AG04450 (cell line): Measurements from ENCODE around the gene LRAT. TPM values are rescaled to one million over a fixed set of nuclear protein-coding genes. Genes with fewer than 3 reads are reported as not detected.

Experiments
- CTCF ChIA-PET: fragments of 300-600, 350-600 bp; formaldehyde crosslinking; extraction: SDS; loops from one replicate; lab custom pipeline; 2022; ENCODE audit warnings: antibody characterized with exemption, inconsistent platforms; lab: Charles Lee
- POLR2A ChIA-PET: fragments of 350-600 bp; formaldehyde crosslinking; extraction: SDS; loops from one replicate; lab custom pipeline; 2021; ENCODE audit warnings: antibody characterized with exemption, inconsistent platforms; lab: Yijun Ruan, JAX
- DNase-seq: peaks from one replicate; pipeline ENCODE4 v3.0.0-alpha.2; 2011; ENCODE audit warnings: low read depth, low spot score
- H3K27ac ChIP-seq: one replicate; pipeline ENCODE4 v1.5.1; 2012; ENCODE audit warnings: low read depth, low read length, control low read depth
- H3K27me3 ChIP-seq: one replicate; pipeline ENCODE4 v1.6.0; 2012; ENCODE audit warnings: low read length; ENCODE audit not compliant: control insufficient read depth, insufficient read depth
- H3K4me3 ChIP-seq: 2 replicates; pipeline ENCODE4 v1.5.1; 2011; ENCODE audit warnings: mild to moderate bottlenecking, low read depth, low read length, control low read depth
- H3K9me3 ChIP-seq: 2 replicates; pipeline ENCODE4 v1.5.1; 2012; ENCODE audit warnings: low read length; ENCODE audit not compliant: control insufficient read depth, insufficient read depth
- polyA plus RNA-seq: library from polyadenylated mRNA; depleted of rRNA; stranded (reverse); fragments of >200 nt; gene quantifications from 2 replicates; pipeline ENCODE4 v1.2.3, GENCODE V29; 2011; rRNA removed
- small RNA-seq: library from RNA; depleted of rRNA; stranded (forward); fragments of <200 nt; gene quantifications from one replicate; pipeline ENCODE3, GENCODE V24; 2012; ENCODE audit warnings: low read depth; ENCODE audit not compliant: insufficient read length
- TF ChIP-seq, protein P1 (sequence below): IDR thresholded peaks from 2 replicates; pipeline ENCODE4 v1.5.1; 2011; ENCODE audit warnings: low read depth, low read length, control low read depth, inconsistent platforms

Gene LRAT
- polyA plus RNA-seq, 1 experiment = not detected

DNA sequence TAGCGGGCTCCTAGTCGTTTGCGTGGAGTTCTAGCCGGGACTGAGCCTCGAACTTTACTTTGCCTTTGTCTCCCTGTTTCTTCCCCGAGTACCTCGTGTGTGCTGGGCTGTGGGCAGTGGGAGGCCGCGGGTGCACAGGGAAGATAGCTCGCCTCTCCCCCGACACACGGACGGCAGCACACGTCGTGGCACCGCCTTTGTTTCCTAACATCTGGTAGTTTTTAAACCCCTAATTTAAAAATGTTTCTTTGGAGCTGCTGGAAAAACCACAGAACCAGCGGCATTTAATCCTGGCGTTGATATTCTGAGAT lies 38.1 kb downstream of the LRAT start:
- H3K27ac ChIP-seq = no peak overlapping the region
- CTCF ChIA-PET = no interaction called here
- H3K27me3 ChIP-seq = no peaks in the 10 kb centered on the region
- no peak for DNase-seq
- no peaks in the 10 kb centered on the region; the same call in 1 of the 2 replicates for H3K9me3 ChIP-seq
- H3K4me3 ChIP-seq = no peak overlapping the region
- TF ChIP-seq, protein P1, sequence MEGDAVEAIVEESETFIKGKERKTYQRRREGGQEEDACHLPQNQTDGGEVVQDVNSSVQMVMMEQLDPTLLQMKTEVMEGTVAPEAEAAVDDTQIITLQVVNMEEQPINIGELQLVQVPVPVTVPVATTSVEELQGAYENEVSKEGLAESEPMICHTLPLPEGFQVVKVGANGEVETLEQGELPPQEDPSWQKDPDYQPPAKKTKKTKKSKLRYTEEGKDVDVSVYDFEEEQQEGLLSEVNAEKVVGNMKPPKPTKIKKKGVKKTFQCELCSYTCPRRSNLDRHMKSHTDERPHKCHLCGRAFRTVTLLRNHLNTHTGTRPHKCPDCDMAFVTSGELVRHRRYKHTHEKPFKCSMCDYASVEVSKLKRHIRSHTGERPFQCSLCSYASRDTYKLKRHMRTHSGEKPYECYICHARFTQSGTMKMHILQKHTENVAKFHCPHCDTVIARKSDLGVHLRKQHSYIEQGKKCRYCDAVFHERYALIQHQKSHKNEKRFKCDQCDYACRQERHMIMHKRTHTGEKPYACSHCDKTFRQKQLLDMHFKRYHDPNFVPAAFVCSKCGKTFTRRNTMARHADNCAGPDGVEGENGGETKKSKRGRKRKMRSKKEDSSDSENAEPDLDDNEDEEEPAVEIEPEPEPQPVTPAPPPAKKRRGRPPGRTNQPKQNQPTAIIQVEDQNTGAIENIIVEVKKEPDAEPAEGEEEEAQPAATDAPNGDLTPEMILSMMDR = no peak
- POLR2A ChIA-PET = no interaction called here

Small RNAs within 50 kb of the gene (small RNA-seq; reads per million reads assigned to genes)
- gene NDUFB2P1 (not detected), gene RNU2-44P (not detected), gene RNU2-66P (not detected)

Other genes with a start within 250 kb of the LRAT start
- 105 and 141 TPM in 2 replicates for gene PLRG1, start 193.6 kb upstream of the LRAT start, polyA plus RNA-seq
- 0.17 TPM in 1 of 2 replicates, not detected in the other for gene FGB, start 181.0 kb upstream of the LRAT start, polyA plus RNA-seq
- 0.09 TPM in 1 of 2 replicates, not detected in the other for gene FGA, start 153.3 kb upstream of the LRAT start, polyA plus RNA-seq
- gene FGG, start 131.3 kb upstream of the LRAT start, polyA plus RNA-seq = 0.07 TPM in 1 of 2 replicates, not detected in the other
- gene RBM46, start 37.3 kb downstream of the LRAT start, polyA plus RNA-seq = not detected in 2 replicates